ENCODE measurements around the gene STAT6.

The STAT6 gene

GRCh38 chr12:57047981-57048380 lies 63.2 kb downstream of the STAT6 start:
- no peak for DNase-seq (ENCODE audit: low spot score)

GRCh38 chr12:57046947-57047890 lies 63.9 kb downstream of the STAT6 start:
- DNase-seq (ENCODE audit: low spot score), result no peak

- DNase-seq (ENCODE audit: low spot score), result no peak
These were observed 64.9 kb downstream of the STAT6 start for GRCh38 chr12:57046086-57046791.
